ENCODE results near the gene GRK5.

DNA sequence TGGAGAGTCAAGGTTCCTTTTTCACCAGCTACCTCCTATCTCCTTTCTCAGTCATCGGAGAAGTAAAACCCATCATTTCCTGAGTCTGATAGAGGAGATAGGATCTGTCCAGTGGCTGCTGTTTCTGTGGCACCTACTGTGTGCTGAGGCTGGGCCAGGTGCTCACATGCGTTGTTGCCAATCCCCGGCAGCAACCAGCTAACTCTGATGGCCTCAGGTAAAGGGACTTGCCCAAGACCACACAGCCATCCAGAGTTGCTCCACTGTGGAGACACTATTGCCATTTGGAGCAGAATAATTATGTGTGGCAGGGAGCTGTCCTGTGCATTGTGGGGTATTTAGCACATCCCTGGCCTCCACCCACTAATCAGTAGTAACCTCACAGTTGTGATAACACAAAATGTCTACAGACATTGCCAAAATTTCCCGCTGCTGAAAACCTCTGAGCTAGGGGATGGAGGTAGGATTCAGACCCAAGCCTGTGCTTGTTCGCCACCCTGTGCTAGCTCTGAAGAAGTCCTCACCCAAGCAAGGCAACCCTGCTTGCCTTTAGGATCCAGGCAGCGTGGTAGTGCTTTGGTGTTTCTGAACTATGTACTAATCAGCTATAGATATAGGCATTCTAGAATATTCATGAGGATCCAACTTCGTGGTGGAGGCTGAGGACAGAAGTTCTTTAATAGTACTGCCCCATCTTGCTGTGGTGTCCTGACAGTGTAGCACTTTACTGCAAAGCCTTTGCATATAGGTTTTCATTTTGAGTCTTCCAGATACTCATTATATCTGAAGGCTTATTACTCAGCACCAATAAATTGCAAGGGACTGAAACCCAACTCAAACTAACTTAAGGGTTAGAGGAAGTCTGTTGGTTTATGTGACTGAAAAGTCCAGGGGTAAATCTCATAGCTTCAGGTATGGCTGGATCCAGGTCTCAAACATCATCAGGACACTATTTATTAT lies 164.6 kb downstream of the GRK5 start:
- TF ChIP-seq, protein P1, sequence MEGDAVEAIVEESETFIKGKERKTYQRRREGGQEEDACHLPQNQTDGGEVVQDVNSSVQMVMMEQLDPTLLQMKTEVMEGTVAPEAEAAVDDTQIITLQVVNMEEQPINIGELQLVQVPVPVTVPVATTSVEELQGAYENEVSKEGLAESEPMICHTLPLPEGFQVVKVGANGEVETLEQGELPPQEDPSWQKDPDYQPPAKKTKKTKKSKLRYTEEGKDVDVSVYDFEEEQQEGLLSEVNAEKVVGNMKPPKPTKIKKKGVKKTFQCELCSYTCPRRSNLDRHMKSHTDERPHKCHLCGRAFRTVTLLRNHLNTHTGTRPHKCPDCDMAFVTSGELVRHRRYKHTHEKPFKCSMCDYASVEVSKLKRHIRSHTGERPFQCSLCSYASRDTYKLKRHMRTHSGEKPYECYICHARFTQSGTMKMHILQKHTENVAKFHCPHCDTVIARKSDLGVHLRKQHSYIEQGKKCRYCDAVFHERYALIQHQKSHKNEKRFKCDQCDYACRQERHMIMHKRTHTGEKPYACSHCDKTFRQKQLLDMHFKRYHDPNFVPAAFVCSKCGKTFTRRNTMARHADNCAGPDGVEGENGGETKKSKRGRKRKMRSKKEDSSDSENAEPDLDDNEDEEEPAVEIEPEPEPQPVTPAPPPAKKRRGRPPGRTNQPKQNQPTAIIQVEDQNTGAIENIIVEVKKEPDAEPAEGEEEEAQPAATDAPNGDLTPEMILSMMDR (IDR thresholded peaks at IDR 0.05 in 4 of 5, conservative IDR thresholded peaks at IDR 0.05 in 1 of 5), result no peak
- no peak for TF ChIP-seq POLR2A (IDR thresholded peaks at IDR 0.05)
